Trophoblast cell (in vitro differentiated cells and primary cell): ENCODE data around the gene CAPZB.

Source experiments
- DNase-seq, 2 donors: peaks; one replicate each; pipeline ENCODE4 v3.0.0-alpha.2; 2016
- H2AFZ ChIP-seq: 2 replicates; pipeline ENCODE4 v1.6.1; 2013; ENCODE audit warnings: low read length, moderate library complexity, mild to moderate bottlenecking; ENCODE audit not compliant: insufficient read depth, poor library complexity
- H2AK5ac ChIP-seq: 2 replicates; pipeline ENCODE4 v1.6.1; 2013; ENCODE audit warnings: mild to moderate bottlenecking, low read length
- H2BK120ac ChIP-seq: 2 replicates; pipeline ENCODE4 v1.6.1; 2013; ENCODE audit warnings: low read length, mild to moderate bottlenecking, moderate library complexity; ENCODE audit not compliant: insufficient read depth, poor library complexity
- H2BK12ac ChIP-seq: 2 replicates; pipeline ENCODE4 v1.6.1; 2013; ENCODE audit warnings: mild to moderate bottlenecking, low read length, moderate library complexity
- H2BK5ac ChIP-seq: 2 replicates; pipeline ENCODE4 v1.6.1; 2013; ENCODE audit warnings: low read length, low read depth, moderate library complexity, mild to moderate bottlenecking; ENCODE audit not compliant: poor library complexity
- H3K14ac ChIP-seq: 2 replicates; pipeline ENCODE4 v1.6.1; 2013; ENCODE audit warnings: mild to moderate bottlenecking, low read length
- H3K18ac ChIP-seq: 2 replicates; pipeline ENCODE4 v1.6.1; 2013; ENCODE audit warnings: mild to moderate bottlenecking, low read length
- H3K23ac ChIP-seq: 2 replicates; pipeline ENCODE4 v1.6.1; 2013; ENCODE audit warnings: low read length
- H3K27ac ChIP-seq: 2 replicates; pipeline ENCODE4 v1.5.1; 2013; ENCODE audit warnings: low read depth, mild to moderate bottlenecking, inconsistent platforms, low read length, moderate library complexity
- H3K27me3 ChIP-seq: 2 replicates; pipeline ENCODE4 v1.6.1; 2013; ENCODE audit warnings: inconsistent platforms, mild to moderate bottlenecking, low read length, moderate library complexity; ENCODE audit not compliant: insufficient read depth
- H3K36me3 ChIP-seq, 2 experiments: 1 replicate in 1 of 2; 2 replicates in 1 of 2; pipeline ENCODE4 v1.6.1; 2013; ENCODE audit warnings: low read length in 2 of 2, mild to moderate bottlenecking in 2 of 2, moderate library complexity in 1 of 2; ENCODE audit not compliant: insufficient read depth in 2 of 2, control insufficient read depth in 1 of 2
- H3K4ac ChIP-seq: 2 replicates; pipeline ENCODE4 v1.6.1; 2013; ENCODE audit warnings: low read depth, mild to moderate bottlenecking, low read length, moderate library complexity
- H3K4me1 ChIP-seq, 2 experiments: 1 replicate in 1 of 2; 2 replicates in 1 of 2; pipeline ENCODE4 v1.6.1; 2013; ENCODE audit warnings: low read length in 2 of 2, mild to moderate bottlenecking in 2 of 2, moderate library complexity in 1 of 2; ENCODE audit not compliant: insufficient read depth in 2 of 2, control insufficient read depth in 1 of 2
- H3K4me2 ChIP-seq: 2 replicates; pipeline ENCODE4 v1.6.1; 2013; ENCODE audit warnings: inconsistent platforms, mild to moderate bottlenecking, low read length, moderate library complexity
- H3K4me3 ChIP-seq: 2 replicates; pipeline ENCODE4 v1.5.1; 2013; ENCODE audit warnings: mild to moderate bottlenecking, low read depth, low read length, inconsistent platforms
- H3K79me1 ChIP-seq: one replicate; pipeline ENCODE4 v1.6.1; 2013; ENCODE audit warnings: low read length
- H3K79me2 ChIP-seq: 2 replicates; pipeline ENCODE4 v1.6.1; 2013; ENCODE audit warnings: low read length, mild to moderate bottlenecking; ENCODE audit not compliant: control insufficient read depth, insufficient read depth, poor library complexity
- H3K9ac ChIP-seq: 2 replicates; pipeline ENCODE4 v1.6.1; 2013; ENCODE audit warnings: mild to moderate bottlenecking, low read length
- H3K9me3 ChIP-seq: 2 replicates; pipeline ENCODE4 v1.6.1; 2013; ENCODE audit warnings: low read depth, mild to moderate bottlenecking, control low read depth, inconsistent platforms, low read length; ENCODE audit not compliant: insufficient read depth
- H4K12ac ChIP-seq: 2 replicates; pipeline ENCODE4 v1.6.1; 2013; ENCODE audit warnings: low read depth, mild to moderate bottlenecking, low read length, moderate library complexity
- H4K8ac ChIP-seq: 2 replicates; pipeline ENCODE4 v1.6.1; 2013; ENCODE audit warnings: low read depth, mild to moderate bottlenecking, low read length, moderate library complexity
- H4K91ac ChIP-seq: one replicate; pipeline ENCODE4 v1.6.1; 2013; ENCODE audit warnings: low read depth, mild to moderate bottlenecking, low read length, moderate library complexity
- WGBS: extraction: QIAGEN DNeasy Blood & Tissue Kit; methylation state at CpG from one replicate; pipeline ENCODE4 v1.1.7; 2013; ENCODE audit warnings: missing lambda C conversion rate; ENCODE audit not compliant: insufficient read length, insufficient coverage; ENCODE audit errors: extremely low coverage; 5-methylcytosine and 5-hydroxymethylcytosine counted together

The CAPZB gene

GRCh38 chr1:19326748-19327065 is 158.6 kb downstream of the CAPZB start:
- no CpG with 5 or more reads among the region's 6 CpGs for WGBS
- no peak overlapping the region for H3K4ac ChIP-seq
- H2AFZ ChIP-seq = no peak overlapping the region
- no peak overlapping the region for H3K23ac ChIP-seq
- no peak overlapping the region for H2AK5ac ChIP-seq
- H3K9me3 ChIP-seq = no peaks in the 10 kb centered on the region
- H2BK120ac ChIP-seq = no peak overlapping the region
- no peaks in the 10 kb centered on the region for H3K27me3 ChIP-seq
- H3K4me2 ChIP-seq = no peak overlapping the region
- no peak overlapping the region for H3K18ac ChIP-seq
- no peak overlapping the region for H4K8ac ChIP-seq
- peaks cover 60 to 64% of the 10 kb centered on the region in 2 experiments for H3K36me3 ChIP-seq
- no peaks in the 10 kb centered on the region for H3K79me2 ChIP-seq
- H3K27ac ChIP-seq = no peak overlapping the region
- H3K9ac ChIP-seq = no peak overlapping the region
- no peak overlapping the region for H2BK5ac ChIP-seq
- peaks cover 0 to 4% of the 10 kb centered on the region in 2 experiments for H3K4me1 ChIP-seq
- H4K91ac ChIP-seq = no peak overlapping the region
- no peak overlapping the region for H3K14ac ChIP-seq
- no peak overlapping the region for H3K4me3 ChIP-seq
- H4K12ac ChIP-seq = no peak overlapping the region
- DNase-seq = no peak
- no peak overlapping the region for H2BK12ac ChIP-seq
- no peaks in the 10 kb centered on the region for H3K79me1 ChIP-seq

GRCh38 chr1:19325958-19326747 is 159.2 kb downstream of the CAPZB start:
- H3K18ac ChIP-seq = no peak overlapping the region
- no peak for DNase-seq
- H4K12ac ChIP-seq = no peak overlapping the region
- no peaks in the 10 kb centered on the region for H3K27me3 ChIP-seq
- H3K36me3 ChIP-seq = peaks cover 62 to 64% of the 10 kb centered on the region in 2 experiments
- H3K9ac ChIP-seq = no peak overlapping the region
- no peak overlapping the region for H3K27ac ChIP-seq
- H3K14ac ChIP-seq = no peak overlapping the region
- H4K91ac ChIP-seq = no peak overlapping the region
- no peak overlapping the region for H4K8ac ChIP-seq
- H2BK120ac ChIP-seq = no peak overlapping the region
- no peak overlapping the region for H3K4me2 ChIP-seq
- H3K79me2 ChIP-seq = no peaks in the 10 kb centered on the region
- H2AK5ac ChIP-seq = no peak overlapping the region
- peaks cover 0 to 4% of the 10 kb centered on the region in 2 experiments for H3K4me1 ChIP-seq
- H3K79me1 ChIP-seq = no peaks in the 10 kb centered on the region
- H3K9me3 ChIP-seq = no peaks in the 10 kb centered on the region
- WGBS = no CpG with 5 or more reads among the region's 32 CpGs
- no peak overlapping the region for H3K4me3 ChIP-seq
- no peak overlapping the region for H3K23ac ChIP-seq
- no peak overlapping the region for H2AFZ ChIP-seq
- H3K4ac ChIP-seq = no peak overlapping the region
- no peak overlapping the region for H2BK5ac ChIP-seq
- no peak overlapping the region for H2BK12ac ChIP-seq

GRCh38 chr1:19325368-19325957 is 159.9 kb downstream of the CAPZB start:
- WGBS = no CpG with 5 or more reads among the region's 19 CpGs
- H2BK12ac ChIP-seq = no peak overlapping the region

GRCh38 chr1:19324665-19324990 is 160.7 kb downstream of the CAPZB start:
- Histone ChIP-seq H3K79me1 (no peaks in the 10 kb centered on the region), H3K79me2 (no peaks in the 10 kb centered on the region), H3K36me3 (peaks cover 62 to 63% of the 10 kb centered on the region in 2 experiments), H3K27me3 (no peaks in the 10 kb centered on the region), H2BK120ac (no peak overlapping the region), H2BK5ac (no peak overlapping the region), H4K8ac (no peak overlapping the region), H3K14ac (no peak overlapping the region), H3K27ac (no peak overlapping the region), H3K9ac (no peak overlapping the region), H3K18ac (no peak overlapping the region), H3K4me2 (no peak overlapping the region), H4K12ac (no peak overlapping the region), H2AFZ (no peak overlapping the region), H2AK5ac (no peak overlapping the region), H3K4ac (no peak overlapping the region), H4K91ac (no peak overlapping the region), H3K4me1 (peaks cover 0 to 4% of the 10 kb centered on the region in 2 experiments), H3K9me3 (no peaks in the 10 kb centered on the region), H2BK12ac (no peak overlapping the region), H3K23ac (no peak overlapping the region), H3K4me3 (no peak overlapping the region)
- no peak for DNase-seq
- WGBS = no CpG with 5 or more reads among the region's 9 CpGs

More at GRCh38 chr1:19325368-19325957, 159.9 kb downstream of the CAPZB start:
- no peaks in the 10 kb centered on the region for H3K9me3 ChIP-seq
- no peaks in the 10 kb centered on the region for H3K79me1 ChIP-seq
- no peak overlapping the region for H2BK120ac ChIP-seq
- H3K36me3 ChIP-seq = peaks cover 62 to 65% of the 10 kb centered on the region in 2 experiments
- H2AFZ ChIP-seq = no peak overlapping the region
- no peak for DNase-seq
- H3K4me2 ChIP-seq = no peak overlapping the region
- no peak overlapping the region for H3K23ac ChIP-seq
- H3K9ac ChIP-seq = no peak overlapping the region
- no peak overlapping the region for H4K12ac ChIP-seq
- H3K4me1 ChIP-seq = peaks cover 0 to 4% of the 10 kb centered on the region in 2 experiments
- no peak overlapping the region for H2AK5ac ChIP-seq
- no peak overlapping the region for H4K91ac ChIP-seq
- no peak overlapping the region for H2BK5ac ChIP-seq
- H3K4me3 ChIP-seq = no peak overlapping the region
- H3K27ac ChIP-seq = no peak overlapping the region
- H3K18ac ChIP-seq = no peak overlapping the region
- no peaks in the 10 kb centered on the region for H3K79me2 ChIP-seq
- no peak overlapping the region for H4K8ac ChIP-seq
- no peak overlapping the region for H3K14ac ChIP-seq
- no peak overlapping the region for H3K4ac ChIP-seq
- no peaks in the 10 kb centered on the region for H3K27me3 ChIP-seq
